Measurements from ENCODE around the gene SRGAP2C. TPM values are rescaled to one million over a fixed set of nuclear protein-coding genes. Genes with fewer than 3 reads are reported as not detected.
A peak's percentile ranks its signal among the peaks of the same experiment; 100 is the strongest.
"Not testable (repeated sequence)": the region's sequence is repeated elsewhere in the genome, so short reads cannot be mapped to it uniquely, and the experiment has no call there.

SRGAP2C gene
- total RNA-seq, 3 donors from 2014 or later: 9.8 to 10.4 (median 10.3) TPM

- DNase-seq; H3K9me3 Mint-ChIP-seq; ATAC-seq; H3K4me3 Mint-ChIP-seq; H3K36me3 Mint-ChIP-seq (ENCODE audit: insufficient read depth); H3K27me3 Mint-ChIP-seq (ENCODE audit: low read depth); H3K4me1 Mint-ChIP-seq (ENCODE audit: low read depth): not testable (repeated sequence)
Measured at GRCh38 chr1:121344355-121344754, 159.6 kb downstream of the SRGAP2C start.

DNA sequence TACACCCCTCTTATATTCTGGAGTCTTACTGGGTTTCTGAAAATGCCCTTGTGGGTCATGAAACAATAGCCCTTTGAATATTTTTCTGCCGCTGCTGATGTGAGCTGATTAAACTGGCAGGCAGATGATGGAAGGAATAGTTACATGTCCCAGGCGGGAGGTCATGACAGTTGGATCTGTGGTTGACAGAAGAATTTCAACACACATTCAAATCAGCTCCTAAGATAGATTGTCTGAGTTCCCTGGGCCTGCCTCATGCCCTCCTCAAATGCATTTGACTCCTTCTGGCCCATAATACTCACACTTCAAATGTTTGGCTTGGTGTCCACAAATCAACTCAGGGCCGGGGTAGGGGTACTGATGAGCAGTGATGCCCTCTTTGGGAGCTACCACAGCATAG lies 161.9 kb downstream of the SRGAP2C start:
- H3K36me3 Mint-ChIP-seq (ENCODE audit: insufficient read depth); H3K27me3 Mint-ChIP-seq (ENCODE audit: low read depth); H3K9me3 Mint-ChIP-seq; H3K4me3 Mint-ChIP-seq; ATAC-seq; DNase-seq; H3K4me1 Mint-ChIP-seq (ENCODE audit: low read depth): not testable (repeated sequence)

DNA sequence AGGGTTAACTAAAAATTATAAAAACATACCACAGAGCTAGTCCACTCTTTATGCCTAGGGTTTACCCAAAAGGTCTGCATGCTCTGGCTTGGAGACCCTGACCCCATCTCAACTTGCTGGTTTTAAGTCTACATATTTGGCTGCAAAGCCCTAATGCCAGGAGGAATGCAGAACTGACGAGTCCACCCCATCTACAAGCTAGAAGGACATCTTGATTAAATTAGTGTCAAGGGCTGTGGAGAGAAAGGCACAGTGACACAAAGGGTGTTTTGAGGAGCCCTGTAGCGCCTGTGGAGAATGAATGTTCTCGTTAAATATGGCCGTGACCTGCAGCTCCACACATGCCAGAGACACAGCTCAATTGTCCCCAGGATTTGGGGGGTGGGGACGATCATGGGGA lies 162.7 kb downstream of the SRGAP2C start:
- not testable (repeated sequence) for ATAC-seq; H3K36me3 Mint-ChIP-seq (ENCODE audit: insufficient read depth); H3K4me1 Mint-ChIP-seq (ENCODE audit: low read depth); DNase-seq; H3K4me3 Mint-ChIP-seq; H3K9me3 Mint-ChIP-seq; H3K27me3 Mint-ChIP-seq (ENCODE audit: low read depth)

DNA sequence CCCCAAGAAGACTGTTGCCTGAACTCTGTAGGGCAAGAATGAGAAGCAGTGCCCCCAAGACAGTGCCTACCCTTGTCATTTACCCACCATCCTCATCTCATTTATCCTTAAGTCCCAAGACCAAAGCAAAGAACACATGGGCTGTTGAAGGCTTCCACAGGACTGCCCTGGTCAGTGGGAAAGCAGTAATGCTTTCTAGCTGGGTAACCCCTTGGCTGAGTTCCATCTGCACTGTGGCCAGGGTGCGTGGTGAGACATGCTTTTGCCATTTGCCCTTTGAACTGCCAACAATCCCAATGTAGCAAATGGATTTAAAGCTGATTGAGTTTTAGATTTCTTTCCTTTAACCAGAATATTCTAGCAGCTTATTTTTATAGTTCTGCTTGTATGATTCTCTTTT lies 163.3 kb downstream of the SRGAP2C start:
- ATAC-seq; H3K4me1 Mint-ChIP-seq (ENCODE audit: low read depth); H3K27me3 Mint-ChIP-seq (ENCODE audit: low read depth); H3K9me3 Mint-ChIP-seq; H3K36me3 Mint-ChIP-seq (ENCODE audit: insufficient read depth); H3K4me3 Mint-ChIP-seq; DNase-seq: not testable (repeated sequence)

GRCh38 chr1:121349332-121349967 lies 164.7 kb downstream of the SRGAP2C start:
- H3K27me3 Mint-ChIP-seq (ENCODE audit: low read depth); H3K36me3 Mint-ChIP-seq (ENCODE audit: insufficient read depth); DNase-seq; H3K9me3 Mint-ChIP-seq; H3K4me3 Mint-ChIP-seq; H3K4me1 Mint-ChIP-seq (ENCODE audit: low read depth): not testable (repeated sequence)
- ATAC-seq: peak in 1 of 2 donors; percentile 40

- not testable (repeated sequence) for H3K4me1 Mint-ChIP-seq (ENCODE audit: low read depth); H3K4me3 Mint-ChIP-seq; DNase-seq; H3K27me3 Mint-ChIP-seq (ENCODE audit: low read depth); H3K9me3 Mint-ChIP-seq; H3K36me3 Mint-ChIP-seq (ENCODE audit: insufficient read depth); ATAC-seq
Measured at GRCh38 chr1:121355711-121356420, 171.1 kb downstream of the SRGAP2C start.

GRCh38 chr1:121356819-121357218 lies 172.0 kb downstream of the SRGAP2C start:
- ATAC-seq; DNase-seq; H3K27me3 Mint-ChIP-seq (ENCODE audit: low read depth): not testable (repeated sequence)

GRCh38 chr1:121360531-121360930 lies 175.8 kb downstream of the SRGAP2C start:
- peak in 1 of 2 donors; percentile 18 for ATAC-seq

More at GRCh38 chr1:121356819-121357218, 172.0 kb downstream of the SRGAP2C start:
- not testable (repeated sequence) for H3K9me3 Mint-ChIP-seq; H3K4me1 Mint-ChIP-seq (ENCODE audit: low read depth); H3K36me3 Mint-ChIP-seq (ENCODE audit: insufficient read depth); H3K4me3 Mint-ChIP-seq

GRCh38 chr1:121361451-121362233 lies 176.9 kb downstream of the SRGAP2C start:
- DNase-seq; H3K27me3 Mint-ChIP-seq (ENCODE audit: low read depth); H3K4me3 Mint-ChIP-seq; H3K36me3 Mint-ChIP-seq (ENCODE audit: insufficient read depth); H3K9me3 Mint-ChIP-seq; H3K4me1 Mint-ChIP-seq (ENCODE audit: low read depth): not testable (repeated sequence)
- ATAC-seq: peak in 1 of 2 donors; percentile 24

More at GRCh38 chr1:121360531-121360930, 175.8 kb downstream of the SRGAP2C start:
- H3K36me3 Mint-ChIP-seq (ENCODE audit: insufficient read depth); DNase-seq; H3K27me3 Mint-ChIP-seq (ENCODE audit: low read depth); H3K4me1 Mint-ChIP-seq (ENCODE audit: low read depth); H3K4me3 Mint-ChIP-seq; H3K9me3 Mint-ChIP-seq: not testable (repeated sequence)

DNA sequence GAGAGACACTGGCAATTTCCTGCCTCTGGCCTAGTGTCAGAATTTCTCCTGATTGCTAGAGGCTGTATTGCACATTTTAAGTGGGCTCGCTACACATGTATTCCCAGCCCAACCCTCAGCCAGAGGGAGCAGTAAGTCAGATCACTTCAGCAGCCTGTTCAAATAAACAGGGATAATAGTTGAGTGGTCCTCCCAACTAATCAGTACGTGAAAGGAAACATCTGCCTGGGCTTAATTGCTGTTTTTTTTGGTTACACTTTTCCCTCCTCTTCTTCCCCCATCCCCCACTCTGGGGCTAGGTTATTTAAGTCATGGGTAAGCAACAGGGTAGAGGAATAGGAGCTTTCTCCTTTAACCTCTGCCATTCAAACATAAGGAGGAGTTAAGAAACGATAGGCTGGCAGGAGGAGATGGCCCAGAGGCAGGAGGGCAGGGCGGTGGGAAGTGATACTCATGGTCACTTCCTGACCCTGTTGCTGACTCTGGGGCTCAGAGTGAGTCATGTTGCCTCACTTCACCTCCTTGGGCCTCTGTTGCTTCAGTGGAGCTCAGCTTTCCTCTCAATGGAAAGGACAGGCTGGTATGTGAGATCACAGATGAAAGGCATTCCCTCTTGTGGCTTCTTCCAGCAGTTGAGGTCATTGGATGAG lies 177.6 kb downstream of the SRGAP2C start:
- DNase-seq; H3K27me3 Mint-ChIP-seq (ENCODE audit: low read depth); H3K9me3 Mint-ChIP-seq; H3K36me3 Mint-ChIP-seq (ENCODE audit: insufficient read depth); H3K4me3 Mint-ChIP-seq; H3K4me1 Mint-ChIP-seq (ENCODE audit: low read depth): not testable (repeated sequence)
- ATAC-seq: peak; percentile 51 to 54

DNA sequence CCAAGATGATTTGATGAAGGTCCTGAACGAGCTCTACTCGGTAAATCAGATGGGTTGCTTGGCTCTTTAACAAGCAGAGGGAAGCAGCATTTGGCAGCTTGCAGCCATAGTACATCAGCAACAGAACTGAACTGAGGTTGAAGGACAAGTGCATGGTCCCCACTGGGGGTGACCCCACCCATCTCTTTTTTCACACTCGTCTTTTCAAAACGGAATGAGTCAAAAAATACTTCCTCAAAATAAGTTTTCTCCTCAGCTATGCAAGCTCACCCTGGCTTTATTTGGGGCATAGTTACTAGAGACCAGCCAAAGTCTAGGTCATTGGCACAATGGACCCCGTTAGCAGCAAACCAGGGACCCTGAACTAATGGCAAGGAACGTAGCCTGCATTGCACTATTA lies 180.5 kb downstream of the SRGAP2C start:
- H3K36me3 Mint-ChIP-seq (ENCODE audit: insufficient read depth); H3K9me3 Mint-ChIP-seq; H3K27me3 Mint-ChIP-seq (ENCODE audit: low read depth); H3K4me1 Mint-ChIP-seq (ENCODE audit: low read depth); H3K4me3 Mint-ChIP-seq; ATAC-seq; DNase-seq: not testable (repeated sequence)

DNA sequence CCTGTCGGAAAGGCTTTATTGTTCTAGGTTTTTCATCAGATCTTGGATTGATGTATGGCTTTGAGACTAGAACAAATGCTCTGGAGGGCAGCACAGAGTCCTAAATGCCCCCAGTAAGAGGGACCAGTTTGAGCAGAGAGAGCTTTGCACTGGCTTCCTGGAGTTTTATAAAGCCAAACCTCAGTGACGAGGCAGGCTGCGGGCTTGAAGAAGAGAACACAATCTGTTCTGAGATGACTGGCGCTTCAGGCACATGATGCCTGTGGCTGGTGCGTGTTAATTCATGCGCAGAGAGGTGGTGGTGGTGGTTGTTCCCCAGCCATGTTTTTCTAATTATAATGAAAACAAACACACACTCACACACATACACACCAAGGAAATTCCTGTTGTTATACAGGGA lies 180.9 kb downstream of the SRGAP2C start:
- DNase-seq (peak; percentile 18), ATAC-seq (peak; percentile 80 to 96)
- H3K9me3 Mint-ChIP-seq; H3K27me3 Mint-ChIP-seq (ENCODE audit: low read depth); H3K36me3 Mint-ChIP-seq (ENCODE audit: insufficient read depth); H3K4me3 Mint-ChIP-seq; H3K4me1 Mint-ChIP-seq (ENCODE audit: low read depth): not testable (repeated sequence)

DNA sequence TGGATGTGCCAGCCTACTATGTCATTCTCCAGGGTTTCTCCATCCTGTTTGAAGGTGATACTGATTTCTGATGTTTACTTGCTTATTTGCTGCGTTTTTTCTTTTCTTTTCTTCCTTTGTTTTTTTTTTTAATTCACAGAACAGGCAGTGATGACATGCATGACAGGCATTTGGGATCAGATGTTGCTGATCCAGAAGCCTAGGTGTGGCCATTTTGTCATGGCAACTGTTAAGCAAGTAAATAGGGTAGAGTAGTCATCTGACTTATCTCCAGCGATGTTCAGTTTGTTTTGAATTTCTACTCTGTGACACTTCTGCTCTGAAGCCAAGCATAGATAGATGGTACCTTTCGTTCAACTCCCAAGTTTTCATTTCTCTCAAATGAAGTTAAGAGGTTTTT lies 181.4 kb downstream of the SRGAP2C start:
- H3K27me3 Mint-ChIP-seq (ENCODE audit: low read depth); H3K4me1 Mint-ChIP-seq (ENCODE audit: low read depth); DNase-seq; H3K4me3 Mint-ChIP-seq; H3K36me3 Mint-ChIP-seq (ENCODE audit: insufficient read depth); ATAC-seq; H3K9me3 Mint-ChIP-seq: not testable (repeated sequence)

- H3K36me3 Mint-ChIP-seq (ENCODE audit: insufficient read depth); DNase-seq; H3K4me1 Mint-ChIP-seq (ENCODE audit: low read depth); H3K4me3 Mint-ChIP-seq; ATAC-seq; H3K27me3 Mint-ChIP-seq (ENCODE audit: low read depth); H3K9me3 Mint-ChIP-seq: not testable (repeated sequence)
Measured at GRCh38 chr1:121368910-121369309, 184.1 kb downstream of the SRGAP2C start.

Data from activated T-cell treated with anti-CD3 and anti-CD28 coated beads, Interleukin-2, amount 50 U/mL, for 4 hours (primary cell).